Bronchial smooth muscle cell (primary cell): ENCODE data around the gene C18orf63. TPM values are rescaled to one million over a fixed set of nuclear protein-coding genes. Genes with fewer than 3 reads are reported as not detected.

Experiments used
- total RNA-seq: library from RNA; depleted of rRNA; stranded (reverse); fragments of >200 nt; gene quantifications from 2 replicates; pipeline ENCODE4 v1.2.1, GENCODE V29; 2014

C18orf63 gene
- total RNA-seq, result under 0.01 TPM in 1 of 2 replicates, not detected in the other

DNA sequence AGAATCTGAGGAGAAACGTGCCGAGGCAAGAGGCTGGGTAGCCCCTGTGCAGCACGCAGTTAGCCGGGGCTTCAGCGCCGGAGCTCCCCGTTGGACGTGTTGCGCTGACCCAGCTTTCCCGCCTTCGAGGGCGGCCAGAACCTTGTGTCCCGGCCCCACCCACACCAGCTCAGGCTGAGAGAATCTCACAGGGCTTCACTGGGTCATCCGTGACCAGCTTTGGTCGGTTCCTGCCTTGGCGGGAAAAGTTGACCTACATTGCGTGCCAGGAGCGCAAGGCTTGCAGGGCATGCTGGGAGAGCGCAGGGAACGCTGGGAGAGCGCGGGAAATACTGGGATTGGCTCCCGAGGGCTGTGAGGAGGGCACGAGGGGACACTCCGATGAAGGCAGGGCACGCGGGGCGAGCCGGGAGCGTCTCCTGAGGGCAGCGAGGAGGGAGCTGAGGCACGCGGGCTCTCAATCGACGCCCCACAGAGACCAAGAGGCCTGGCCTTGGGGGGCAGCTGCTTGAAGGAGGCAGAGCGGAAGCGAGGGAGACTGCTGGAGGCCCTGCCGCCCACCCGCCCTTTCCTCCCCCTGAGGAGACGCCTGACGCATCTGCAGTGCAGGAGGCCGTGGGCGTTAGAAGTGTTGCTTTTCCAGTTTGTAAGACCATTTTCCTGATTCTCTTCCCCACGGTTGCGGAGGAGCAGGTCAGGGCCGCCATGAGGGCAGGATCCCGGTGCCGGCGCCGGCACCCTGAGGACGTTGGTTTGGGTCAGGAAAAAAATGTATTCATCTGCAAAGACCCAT lies at the start of gene C18orf63:
Gene C18orf63 (plus strand): TSS at position 376 of the 793 bp plus-strand sequence. CDS start 2,027 bp downstream, outside the sequence.

DNA sequence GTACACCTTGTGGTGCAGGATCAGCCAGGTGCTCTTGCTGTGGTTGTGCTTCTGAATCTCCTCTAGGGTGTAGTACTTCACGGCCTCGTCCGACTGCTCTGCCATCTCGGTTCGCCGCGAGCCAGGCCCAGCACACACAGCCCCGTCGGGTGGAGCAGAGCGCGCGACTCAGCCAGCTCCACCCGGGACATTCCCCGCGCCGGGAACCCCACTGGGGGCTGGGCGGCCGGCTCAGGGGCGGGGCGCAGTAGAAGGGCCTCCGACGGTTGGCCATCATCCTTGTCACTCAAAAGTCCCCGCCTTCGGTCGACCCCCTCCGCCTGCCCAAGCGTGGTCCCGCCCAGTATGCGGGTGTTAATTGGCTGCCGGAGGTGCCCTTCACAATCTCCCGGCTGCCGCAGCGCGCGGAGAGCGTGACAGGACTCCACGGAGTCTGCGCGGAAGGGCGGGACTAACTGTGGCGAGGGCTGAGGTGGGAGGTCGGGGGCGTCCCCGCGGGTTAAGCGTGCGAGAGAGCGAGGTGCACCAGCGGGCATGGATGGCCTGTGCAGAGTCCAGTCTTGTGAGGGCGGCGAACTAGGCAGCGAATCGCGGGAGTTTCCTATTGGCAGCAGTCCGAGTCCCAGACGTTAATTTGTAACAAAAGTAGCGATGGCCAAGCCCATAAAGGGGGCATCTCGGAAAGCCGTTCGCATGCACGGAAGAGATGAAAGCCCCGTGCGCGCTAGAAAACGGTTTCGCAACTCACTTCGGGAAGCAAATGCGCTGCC lies 23.7 kb upstream of the C18orf63 start, which contains the start of gene CYB5A:
Gene CYB5A (minus strand): TSS at position 193 of the 770 bp plus-strand sequence. CDS start 88 bp downstream, at position 105.

Other genes starting within 250 kb of the C18orf63 start
- gene FBXO15, start 168.0 kb upstream of the C18orf63 start, total RNA-seq, result 0.79 and 2.1 TPM in 2 replicates
- gene TIMM21, start 167.3 kb upstream of the C18orf63 start, total RNA-seq, result 23.2 and 25.6 TPM in 2 replicates
- gene CYB5A, start 23.9 kb upstream of the C18orf63 start, total RNA-seq, result 57.2 and 85.2 TPM in 2 replicates
- not detected in 2 replicates for gene DIPK1C, start 141.5 kb downstream of the C18orf63 start, total RNA-seq
- 34.7 and 41.8 TPM in 2 replicates for gene CNDP2, start 180.5 kb downstream of the C18orf63 start, total RNA-seq
- 0.16 TPM in 1 of 2 replicates, not detected in the other for gene CNDP1, start 218.7 kb downstream of the C18orf63 start, total RNA-seq